Endothelial cell of umbilical vein (primary cell): ENCODE measurements around the gene GCH1.

Experiments used
- EZH2 ChIP-seq: IDR thresholded peaks from 2 replicates; pipeline ENCODE4 v1.6.1; 2012; ENCODE audit warnings: borderline replicate concordance, low read depth, mild to moderate bottlenecking, moderate library complexity, low read length, inconsistent platforms; ENCODE audit not compliant: severe bottlenecking
- FOS ChIP-seq: IDR thresholded peaks from 2 replicates; pipeline ENCODE4 v1.6.1; 2011; ENCODE audit warnings: mild to moderate bottlenecking, low read length, moderate library complexity, borderline replicate concordance; ENCODE audit not compliant: insufficient read depth
- MYC ChIP-seq: IDR thresholded peaks from one replicate; pipeline ENCODE4 v1.6.1; 2011; ENCODE audit warnings: mild to moderate bottlenecking, low read depth, low read length
- POLR2A ChIP-seq: IDR thresholded peaks from 2 replicates; pipeline ENCODE4 v1.6.1; 2012; ENCODE audit warnings: low read depth, mild to moderate bottlenecking, control low read depth, low read length
- TF ChIP-seq, protein P1 (sequence below), 2 donors: IDR thresholded peaks; 1 replicate in 1 of 2; 2 replicates in 1 of 2; pipeline ENCODE4 v1.5.1; 2011; ENCODE audit warnings: low read length in 2 of 2, mild to moderate bottlenecking in 2 of 2, moderate library complexity in 2 of 2, control low read depth in 1 of 2, inconsistent platforms in 1 of 2, low read depth in 1 of 2; ENCODE audit not compliant: insufficient read depth in 1 of 2; ENCODE audit errors: extremely low read depth in 1 of 2

DNA sequence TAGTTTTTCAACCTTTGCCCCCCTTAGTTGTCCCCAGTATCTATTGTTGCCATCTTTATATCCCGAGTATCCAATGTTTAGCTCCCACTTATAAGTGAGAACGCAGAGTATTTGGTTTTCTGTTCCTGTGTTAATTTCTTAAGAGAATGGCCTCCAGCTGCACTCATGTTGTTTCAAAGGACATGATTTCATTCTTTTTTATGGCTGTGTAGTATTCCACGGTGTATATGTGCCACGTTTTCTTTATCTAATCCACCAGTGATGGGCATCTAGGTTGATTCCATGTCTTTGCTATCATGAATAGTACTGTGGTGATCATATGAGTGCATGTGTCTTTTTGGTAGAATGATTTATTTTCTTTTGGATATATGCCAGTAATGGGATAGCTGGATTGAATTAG is 72.0 kb downstream of the GCH1 start:
- TF ChIP-seq FOS (no peak), MYC (no peak), POLR2A (no peak), EZH2 (no peak)
- TF ChIP-seq, protein P1, sequence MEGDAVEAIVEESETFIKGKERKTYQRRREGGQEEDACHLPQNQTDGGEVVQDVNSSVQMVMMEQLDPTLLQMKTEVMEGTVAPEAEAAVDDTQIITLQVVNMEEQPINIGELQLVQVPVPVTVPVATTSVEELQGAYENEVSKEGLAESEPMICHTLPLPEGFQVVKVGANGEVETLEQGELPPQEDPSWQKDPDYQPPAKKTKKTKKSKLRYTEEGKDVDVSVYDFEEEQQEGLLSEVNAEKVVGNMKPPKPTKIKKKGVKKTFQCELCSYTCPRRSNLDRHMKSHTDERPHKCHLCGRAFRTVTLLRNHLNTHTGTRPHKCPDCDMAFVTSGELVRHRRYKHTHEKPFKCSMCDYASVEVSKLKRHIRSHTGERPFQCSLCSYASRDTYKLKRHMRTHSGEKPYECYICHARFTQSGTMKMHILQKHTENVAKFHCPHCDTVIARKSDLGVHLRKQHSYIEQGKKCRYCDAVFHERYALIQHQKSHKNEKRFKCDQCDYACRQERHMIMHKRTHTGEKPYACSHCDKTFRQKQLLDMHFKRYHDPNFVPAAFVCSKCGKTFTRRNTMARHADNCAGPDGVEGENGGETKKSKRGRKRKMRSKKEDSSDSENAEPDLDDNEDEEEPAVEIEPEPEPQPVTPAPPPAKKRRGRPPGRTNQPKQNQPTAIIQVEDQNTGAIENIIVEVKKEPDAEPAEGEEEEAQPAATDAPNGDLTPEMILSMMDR (IDR thresholded peaks at IDR 0.05; ENCODE audit: extremely low read depth in 1 of 2, insufficient read depth in 1 of 2, low read depth in 1 of 2, low read length in 2 of 2), result no peak
